ENCODE data around the gene SMC5. TPM values are rescaled to one million over a fixed set of nuclear protein-coding genes. Genes with fewer than 3 reads are reported as not detected.
"Not testable (repeated sequence)": the region's sequence is repeated elsewhere in the genome, so short reads cannot be mapped to it uniquely, and the experiment has no call there.

The SMC5 gene
- total RNA-seq, 1 experiment from 2014 or later, result 27.5 TPM

DNA sequence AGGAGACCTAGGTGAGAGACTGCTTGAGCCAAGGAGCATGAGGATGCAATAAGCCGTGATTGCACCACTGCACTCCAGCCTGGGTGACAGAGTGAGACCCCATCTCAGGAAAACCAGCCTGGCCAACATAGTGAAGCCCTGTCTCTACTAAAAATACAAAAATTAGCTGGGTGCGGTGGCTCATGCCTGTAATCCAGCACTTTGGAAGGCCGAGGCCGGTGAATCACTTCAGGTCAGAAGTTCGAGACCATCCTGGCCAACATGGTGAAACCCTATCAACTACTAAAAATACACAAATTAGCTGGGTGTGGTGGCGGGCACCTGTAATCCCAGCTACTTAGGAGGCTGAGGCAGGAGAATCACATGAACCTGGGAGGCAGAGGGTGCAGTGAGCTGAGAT lies 142.5 kb downstream of the SMC5 start:
- H3K4me1 ChIP-seq (ENCODE audit: control insufficient read depth in 1 of 2, insufficient read depth in 2 of 2, low read length in 2 of 2); H3K36me3 ChIP-seq (ENCODE audit: control insufficient read depth in 1 of 2, insufficient read depth in 2 of 2, low read length in 2 of 2); H3K27ac ChIP-seq (ENCODE audit: low read depth, low read length); H3K79me2 ChIP-seq (ENCODE audit: insufficient read depth, low read length); H3K4me3 ChIP-seq (replicated peaks in 1 of 2; ENCODE audit: low read depth in 1 of 2, low read length in 2 of 2); intact Hi-C loops (cut with micrococcal nuclease); H3K27me3 ChIP-seq (ENCODE audit: insufficient read depth, low read length); H3K9me2 ChIP-seq (ENCODE audit: insufficient read depth); H3K9me3 ChIP-seq (ENCODE audit: control insufficient read depth in 1 of 2, insufficient read depth in 1 of 2, low read depth in 1 of 2, low read length in 2 of 2); DNase-seq (ENCODE audit: low read depth, low spot score); ATAC-seq; H2AFZ ChIP-seq (ENCODE audit: low read depth, low read length, poor library complexity, severe bottlenecking); H3K9ac ChIP-seq (ENCODE audit: low read length); H3K4me2 ChIP-seq (ENCODE audit: low read length); CTCF ChIA-PET; BruUV-seq (replicated peaks); RAD21 ChIA-PET (ENCODE audit: low non-redundant PET in 1 of 2, low total read pairs in 2 of 2, uncharacterized antibody in 2 of 2, unreplicated experiment in 2 of 2); H4K20me1 ChIP-seq (ENCODE audit: insufficient read depth): not testable (repeated sequence)
- POLR2A ChIA-PET, result interaction anchor here (0.6 kb wide), 1 partner anchor 11 kb away, joined by 3 read pairs; no protein-coding TSS in a partner anchor

DNA sequence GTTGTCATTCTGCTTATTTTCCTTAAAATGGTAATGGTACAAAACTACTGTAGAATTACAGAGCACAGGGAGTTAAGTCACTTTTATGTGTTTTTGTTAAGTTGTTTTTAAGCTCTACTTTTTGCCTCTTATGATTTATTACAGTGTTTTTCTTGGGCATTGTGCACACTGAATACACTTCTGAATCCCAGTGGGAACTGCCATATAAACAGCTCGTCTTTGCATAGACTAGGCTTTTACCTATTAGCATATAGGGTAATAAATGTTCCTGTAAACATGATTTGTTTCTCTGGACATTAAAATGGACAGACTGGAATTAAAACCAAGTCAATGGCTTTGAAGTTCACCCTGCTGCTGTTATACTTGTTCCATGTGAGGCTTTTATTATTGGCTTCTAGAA lies 143.4 kb downstream of the SMC5 start:
- H3K4me3 ChIP-seq (replicated peaks in 1 of 2; ENCODE audit: low read depth in 1 of 2, low read length in 2 of 2), result no peak overlapping the region
- POLR2A ChIA-PET, result no interaction called here
- intact Hi-C loops (cut with micrococcal nuclease), result no loop called here
- H3K9me3 ChIP-seq (ENCODE audit: control insufficient read depth in 1 of 2, insufficient read depth in 1 of 2, low read depth in 1 of 2, low read length in 2 of 2), result no peaks in the 10 kb centered on the region
- H3K9me2 ChIP-seq (ENCODE audit: insufficient read depth), result no peaks in the 10 kb centered on the region
- H3K36me3 ChIP-seq (ENCODE audit: control insufficient read depth in 1 of 2, insufficient read depth in 2 of 2, low read length in 2 of 2), result no peaks in the 10 kb centered on the region
- H3K27ac ChIP-seq (ENCODE audit: low read depth, low read length), result no peak overlapping the region
- TF ChIP-seq, protein P1, sequence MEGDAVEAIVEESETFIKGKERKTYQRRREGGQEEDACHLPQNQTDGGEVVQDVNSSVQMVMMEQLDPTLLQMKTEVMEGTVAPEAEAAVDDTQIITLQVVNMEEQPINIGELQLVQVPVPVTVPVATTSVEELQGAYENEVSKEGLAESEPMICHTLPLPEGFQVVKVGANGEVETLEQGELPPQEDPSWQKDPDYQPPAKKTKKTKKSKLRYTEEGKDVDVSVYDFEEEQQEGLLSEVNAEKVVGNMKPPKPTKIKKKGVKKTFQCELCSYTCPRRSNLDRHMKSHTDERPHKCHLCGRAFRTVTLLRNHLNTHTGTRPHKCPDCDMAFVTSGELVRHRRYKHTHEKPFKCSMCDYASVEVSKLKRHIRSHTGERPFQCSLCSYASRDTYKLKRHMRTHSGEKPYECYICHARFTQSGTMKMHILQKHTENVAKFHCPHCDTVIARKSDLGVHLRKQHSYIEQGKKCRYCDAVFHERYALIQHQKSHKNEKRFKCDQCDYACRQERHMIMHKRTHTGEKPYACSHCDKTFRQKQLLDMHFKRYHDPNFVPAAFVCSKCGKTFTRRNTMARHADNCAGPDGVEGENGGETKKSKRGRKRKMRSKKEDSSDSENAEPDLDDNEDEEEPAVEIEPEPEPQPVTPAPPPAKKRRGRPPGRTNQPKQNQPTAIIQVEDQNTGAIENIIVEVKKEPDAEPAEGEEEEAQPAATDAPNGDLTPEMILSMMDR (IDR thresholded peaks at IDR 0.05 in 2 of 3, conservative IDR thresholded peaks at IDR 0.05 in 1 of 3; ENCODE audit: borderline replicate concordance in 1 of 3, insufficient read depth in 1 of 3, low read depth in 2 of 3, low read length in 2 of 3), result no peak
- TF ChIP-seq SP1 (IDR thresholded peaks at IDR 0.05; ENCODE audit: low read depth) (no peak), EZH2phosphoT487 (IDR thresholded peaks at IDR 0.05; ENCODE audit: borderline replicate concordance) (no peak)
- H3K4me2 ChIP-seq (ENCODE audit: low read length), result no peak overlapping the region
- BruUV-seq (replicated peaks), result no TSS peak
- no peak for DNase-seq (ENCODE audit: low read depth, low spot score)
- no peak for ATAC-seq
- no peaks in the 10 kb centered on the region for H4K20me1 ChIP-seq (ENCODE audit: insufficient read depth)
- CTCF ChIA-PET, result no interaction called here
- RAD21 ChIA-PET (ENCODE audit: low non-redundant PET in 1 of 2, low total read pairs in 2 of 2, uncharacterized antibody in 2 of 2, unreplicated experiment in 2 of 2), result no interaction called here
- H3K9ac ChIP-seq (ENCODE audit: low read length), result no peak overlapping the region
- no peaks in the 10 kb centered on the region for H3K27me3 ChIP-seq (ENCODE audit: insufficient read depth, low read length)
- no peaks in the 10 kb centered on the region for H3K79me2 ChIP-seq (ENCODE audit: insufficient read depth, low read length)
- peaks cover 0 to 10% of the 10 kb centered on the region in 2 experiments; a peak in 1 of 4 replicates for H3K4me1 ChIP-seq (ENCODE audit: control insufficient read depth in 1 of 2, insufficient read depth in 2 of 2, low read length in 2 of 2)
- H2AFZ ChIP-seq (ENCODE audit: low read depth, low read length, poor library complexity, severe bottlenecking), result no peak overlapping the region
